ENCODE measurements around the gene SMIM7.

Gene SMIM7

DNA sequence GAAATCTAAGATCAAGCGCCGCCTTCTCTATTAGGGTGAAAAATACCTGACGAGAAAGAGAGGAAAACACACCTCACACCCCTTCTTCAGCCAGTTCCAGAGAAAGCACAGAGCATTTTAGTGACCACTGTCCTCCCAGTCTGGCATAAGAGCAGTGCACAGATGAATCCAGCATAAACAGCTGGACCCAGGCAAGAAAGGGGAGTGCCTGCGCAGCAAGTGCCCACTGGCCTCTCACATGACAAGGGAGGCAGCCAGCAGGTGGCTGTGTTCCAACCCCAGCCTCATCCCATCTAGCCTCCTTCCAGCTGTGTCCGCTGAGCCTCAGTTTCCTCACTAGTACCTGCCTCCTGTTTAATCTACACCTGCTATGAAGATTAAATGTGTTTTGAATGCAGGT lies 39.9 kb downstream of the SMIM7 start:
- no peak for DNase-seq

- DNase-seq: no peak
Measured at GRCh38 chr19:16619457-16619856, 40.5 kb downstream of the SMIM7 start.

DNA sequence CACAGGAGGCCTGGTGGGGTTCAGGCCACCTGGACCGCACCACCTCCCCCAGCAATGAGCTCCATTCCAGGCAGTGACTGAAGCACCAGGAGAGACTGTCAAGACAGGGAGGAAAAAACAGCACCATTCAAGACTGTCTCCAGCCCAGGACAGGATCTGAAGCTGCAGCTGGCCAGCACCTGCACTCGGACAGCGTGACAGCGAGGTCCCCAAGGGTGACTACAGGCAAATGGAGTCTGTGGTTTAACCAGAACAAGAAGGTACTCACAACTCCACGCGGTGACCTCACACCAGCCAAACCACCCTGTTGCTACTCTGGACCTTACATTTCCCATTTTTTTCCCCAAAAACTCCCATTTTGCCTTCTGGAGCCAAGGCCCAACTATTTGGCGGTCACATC lies 41.7 kb downstream of the SMIM7 start:
- no peak for DNase-seq

- no peak for DNase-seq
Measured at GRCh38 chr19:16615808-16616207, 44.1 kb downstream of the SMIM7 start.

DNA sequence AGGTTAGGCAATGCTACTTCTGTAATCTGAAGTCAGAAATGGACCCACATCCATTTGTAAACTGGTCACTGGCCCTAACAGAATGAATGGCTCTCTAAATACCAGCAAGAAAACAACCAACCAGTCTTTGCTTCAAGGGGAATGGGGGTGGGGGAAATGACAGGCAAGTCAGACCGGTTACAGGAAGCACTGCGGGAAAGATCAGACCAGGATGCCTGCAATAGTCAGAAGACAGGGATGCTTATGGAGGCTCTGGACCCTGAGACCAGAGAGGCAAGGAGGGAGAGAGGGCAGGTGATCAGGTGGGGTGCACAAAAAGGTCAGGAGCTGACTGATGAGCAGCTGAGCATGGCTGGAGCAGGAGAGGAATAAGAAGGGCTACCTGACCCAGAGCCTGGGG lies 45.0 kb downstream of the SMIM7 start:
- DNase-seq: no peak

- no peak for DNase-seq
Measured at GRCh38 chr19:16613841-16614240, 46.1 kb downstream of the SMIM7 start.

GRCh38 chr19:16612636-16613035 lies 47.3 kb downstream of the SMIM7 start:
- DNase-seq: no peak

DNA sequence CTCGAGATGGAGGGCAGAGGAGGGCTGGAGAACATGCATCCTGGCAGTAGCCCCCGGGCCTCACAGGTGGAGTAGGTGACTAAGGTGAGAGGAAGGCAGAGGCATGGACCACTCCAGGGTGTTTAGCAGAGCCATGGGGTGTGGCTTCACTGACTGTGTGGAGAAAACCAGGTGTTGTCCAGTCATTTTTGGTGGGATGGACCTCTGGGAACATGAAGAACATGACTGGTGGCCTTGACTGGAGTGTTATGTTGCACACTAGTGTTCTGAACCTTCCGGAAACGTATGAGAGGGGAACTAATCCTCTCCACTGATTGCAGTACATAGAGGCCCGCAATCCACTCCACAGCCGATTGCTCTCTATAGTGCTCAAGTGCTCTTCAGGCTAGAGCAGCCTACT lies 48.8 kb downstream of the SMIM7 start:
- no peak for DNase-seq

DNA sequence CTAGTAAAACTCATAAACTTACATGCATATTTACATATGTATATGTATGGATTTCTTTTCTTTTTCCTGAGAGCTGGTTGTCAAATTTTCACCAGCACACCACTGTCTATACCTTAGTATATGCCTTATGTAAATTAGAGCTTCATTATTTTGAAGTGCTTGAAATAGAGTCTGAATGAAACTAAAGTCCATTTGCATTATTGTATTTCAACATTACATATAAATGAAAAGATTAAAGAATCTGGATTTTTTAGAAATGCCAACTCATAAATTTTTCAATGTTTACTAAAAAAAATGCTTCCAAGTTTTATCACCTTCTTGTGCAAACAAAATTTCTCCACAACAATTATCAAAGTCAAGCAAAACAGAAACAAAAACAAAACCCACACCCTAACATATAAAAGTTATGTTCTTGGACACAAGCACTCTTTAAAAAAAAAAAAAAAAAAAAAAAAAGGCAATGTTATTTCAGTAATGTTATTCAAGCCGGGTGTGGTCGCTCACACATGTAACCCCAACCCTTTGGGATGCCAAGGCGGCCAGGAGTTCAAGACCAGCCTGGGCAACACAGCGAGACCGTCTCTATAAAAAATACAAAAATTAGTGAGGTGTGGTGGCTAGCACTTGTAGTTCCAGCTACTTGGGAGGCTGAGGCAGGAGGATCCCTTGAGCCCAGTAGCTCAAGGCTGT lies 50.3 kb downstream of the SMIM7 start:
- DNase-seq: no peak

- no peak for DNase-seq
Measured at GRCh38 chr19:16608290-16608739, 51.6 kb downstream of the SMIM7 start.

- DNase-seq: no peak
Measured at GRCh38 chr19:16607819-16608218, 52.1 kb downstream of the SMIM7 start.

- no peak for DNase-seq
Measured at GRCh38 chr19:16605553-16605994, 54.4 kb downstream of the SMIM7 start.

DNA sequence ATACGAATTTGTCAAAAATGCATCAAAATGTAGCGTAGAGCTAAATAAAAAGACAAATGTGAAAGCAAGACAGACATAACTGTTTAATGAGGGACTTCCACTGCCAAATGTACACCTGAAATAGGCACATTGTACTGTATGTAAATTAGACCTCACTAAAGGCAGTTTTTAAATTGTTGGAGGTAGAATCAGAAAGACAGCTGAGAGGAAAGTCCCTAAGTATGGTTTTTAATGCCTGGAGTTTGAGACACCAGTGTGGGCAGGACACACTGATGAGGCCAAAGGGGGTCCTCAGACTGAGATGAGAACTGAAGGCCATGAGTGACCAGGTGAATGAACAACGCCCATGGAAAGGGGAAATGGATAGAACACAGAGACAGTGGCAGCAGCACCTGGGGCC lies 54.8 kb downstream of the SMIM7 start:
- DNase-seq: no peak

DNA sequence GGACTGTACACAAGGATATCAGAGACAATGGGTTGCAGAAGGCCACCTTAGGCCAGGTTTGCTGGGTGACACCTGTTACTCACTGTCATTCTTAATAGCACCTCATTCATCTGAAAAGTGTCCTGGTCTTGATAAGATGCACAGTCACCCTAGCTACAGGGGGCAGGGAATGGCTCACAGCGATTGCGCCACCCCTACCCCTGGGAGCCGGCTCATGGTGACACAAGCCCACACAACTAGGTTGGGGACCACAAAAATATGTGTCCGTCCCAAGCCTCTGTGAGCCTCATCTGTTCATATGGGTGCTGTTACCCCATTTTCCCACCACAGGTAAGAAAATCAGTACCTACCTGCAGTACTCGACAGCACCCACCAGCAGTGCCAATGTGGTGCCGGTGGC lies 55.3 kb downstream of the SMIM7 start:
- DNase-seq: no peak

GRCh38 chr19:16603090-16603489 lies 56.9 kb downstream of the SMIM7 start:
- DNase-seq: no peak

DNA sequence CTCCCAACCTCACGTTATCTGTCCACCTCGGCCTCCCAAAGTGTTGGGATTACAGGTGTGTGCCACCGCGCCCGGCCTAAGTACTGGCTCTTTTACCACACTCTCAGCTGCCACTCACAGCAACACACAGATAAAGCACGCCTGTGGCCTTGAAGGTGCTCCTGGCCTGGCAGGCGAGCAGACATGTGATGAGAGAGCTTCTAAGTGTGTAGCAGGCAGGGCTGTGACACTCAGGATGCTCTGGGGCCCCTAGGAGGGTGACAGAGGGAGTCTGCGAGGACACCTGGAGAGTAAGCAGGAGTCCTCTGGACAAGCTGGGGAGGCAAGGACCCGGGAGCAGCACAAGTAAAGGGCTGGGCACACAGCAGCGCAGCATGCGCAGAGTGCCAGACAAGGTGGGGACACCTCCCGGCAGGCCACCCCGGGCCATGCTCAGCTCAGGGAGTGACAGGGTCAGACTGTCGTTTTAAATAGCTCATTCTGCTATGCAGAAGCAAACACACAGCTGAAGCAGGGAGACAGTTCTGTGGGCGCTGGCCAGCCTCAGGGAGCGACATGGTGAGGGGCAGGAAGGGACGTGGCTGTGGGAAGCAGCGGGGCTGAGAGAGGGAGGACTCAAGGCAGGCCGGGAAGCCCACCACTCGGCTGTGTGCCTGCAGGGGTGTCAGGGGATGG lies 58.4 kb downstream of the SMIM7 start:
- DNase-seq: no peak

- DNase-seq: no peak
Measured at GRCh38 chr19:16600824-16601223, 59.1 kb downstream of the SMIM7 start.

GRCh38 chr19:16599655-16600346 lies 60.1 kb downstream of the SMIM7 start:
- no peak for DNase-seq

DNA sequence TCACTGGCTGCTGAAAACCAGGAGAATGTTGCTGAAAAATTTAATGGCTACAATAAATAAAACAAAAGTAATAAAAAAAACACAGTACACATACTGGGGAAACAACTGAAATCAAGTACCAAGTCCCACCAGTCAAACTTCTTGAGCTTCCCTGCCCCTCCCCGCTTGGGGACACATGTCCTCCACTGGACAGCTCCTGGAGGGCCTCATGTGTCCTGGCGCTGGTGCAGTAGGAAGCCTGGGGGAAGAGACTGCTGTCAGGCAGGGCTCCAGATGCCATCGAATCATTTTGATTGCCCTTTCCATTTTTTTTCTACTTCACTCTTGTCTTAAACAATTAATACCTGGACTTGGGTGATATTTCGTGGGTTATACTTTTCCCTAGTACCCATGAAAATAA lies 61.1 kb downstream of the SMIM7 start:
- no peak for DNase-seq

DNA sequence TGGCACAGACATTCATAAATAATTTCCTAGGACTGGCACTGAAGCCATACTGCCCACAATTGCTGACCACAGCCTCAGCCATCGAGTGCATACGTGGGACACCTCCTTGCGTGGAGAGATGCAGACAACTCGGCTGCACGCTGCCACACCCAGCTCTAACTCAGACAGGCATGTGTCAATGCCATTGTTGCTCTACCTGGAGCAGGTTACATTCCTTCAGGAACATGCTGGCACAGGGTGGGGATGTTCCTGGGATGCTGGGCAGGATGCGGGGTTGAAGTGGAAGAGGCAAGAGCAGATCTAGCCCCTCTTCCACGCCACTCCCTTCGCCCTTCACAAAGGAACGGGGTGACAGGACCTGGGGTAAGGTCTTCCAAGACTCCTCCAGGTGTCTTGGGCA lies 63.5 kb downstream of the SMIM7 start:
- no peak for DNase-seq
